Measurements from ENCODE around the gene PDE6A. TPM values are rescaled to one million over a fixed set of nuclear protein-coding genes. Genes with fewer than 3 reads are reported as not detected.

Gene PDE6A
- total RNA-seq, 4 donors from 2014 or later, result 0.04 to 3.8 (median 2.2) TPM

DNA sequence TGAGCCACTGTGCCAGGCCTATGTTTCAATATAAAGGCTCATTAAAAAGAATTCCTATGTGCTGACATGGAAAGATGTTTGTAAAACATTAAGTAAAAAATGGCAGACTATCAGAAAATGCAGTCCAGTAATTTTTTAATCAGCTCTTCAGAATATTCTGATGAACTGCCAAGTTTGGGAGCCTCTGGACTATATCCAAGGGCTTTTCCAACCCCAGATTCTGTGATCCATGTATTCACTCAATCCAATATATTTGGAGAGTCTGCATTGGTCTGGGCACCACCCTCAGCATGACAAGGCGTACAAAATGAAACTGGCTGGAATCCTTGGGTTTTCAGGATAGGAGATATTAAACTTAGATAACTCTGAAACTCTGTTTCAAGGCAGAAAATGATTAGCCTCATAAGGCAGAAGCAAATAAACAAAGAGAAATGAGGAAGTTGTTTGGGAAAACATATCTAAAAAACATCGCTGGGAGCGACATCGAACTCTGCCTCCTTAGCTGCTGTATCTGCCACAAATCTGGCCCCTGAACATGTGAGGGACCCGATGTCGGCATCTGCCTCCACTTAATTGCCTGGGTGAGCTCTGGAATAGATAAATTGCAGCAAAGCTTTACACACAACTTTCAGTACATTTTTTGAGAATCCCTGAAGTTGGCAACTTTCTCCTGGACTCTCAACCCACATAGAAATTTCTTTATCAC lies 14.4 kb downstream of the PDE6A start:
- peak overlapping the region in 2 of 4 donors; percentile 14 to 29 for H3K4me3 ChIP-seq
- no peak for DNase-seq

DNA sequence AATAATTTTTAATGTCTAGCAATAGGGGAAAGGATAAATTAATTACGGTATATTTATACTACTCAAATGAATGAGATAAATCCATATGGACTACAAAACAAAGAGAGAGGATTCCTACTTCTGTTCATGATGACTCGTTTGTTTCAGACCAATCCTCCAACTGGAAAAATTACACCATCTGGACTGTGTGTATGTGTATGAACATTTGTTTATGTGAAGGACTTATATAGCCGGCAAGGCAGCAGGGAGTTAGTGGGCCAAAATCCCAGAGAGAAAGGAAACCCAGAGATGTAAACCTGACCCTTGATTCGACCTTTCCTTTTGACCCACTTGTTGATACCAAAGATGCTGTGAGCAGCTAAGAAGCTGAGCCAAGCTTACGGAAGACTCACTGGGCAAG lies 20.1 kb downstream of the PDE6A start:
- H3K9me3 ChIP-seq, result no peaks in the 10 kb centered on the region
- WGBS, 2 donors, result 74 to 81% methylated on average over 5 of the region's 5 CpGs
- no peak overlapping the region for H3K4me3 ChIP-seq
- intact Hi-C loops (cut with DNase I), result no loop called here
- no peaks in the 10 kb centered on the region for H3K36me3 ChIP-seq
- TF ChIP-seq, protein P1, sequence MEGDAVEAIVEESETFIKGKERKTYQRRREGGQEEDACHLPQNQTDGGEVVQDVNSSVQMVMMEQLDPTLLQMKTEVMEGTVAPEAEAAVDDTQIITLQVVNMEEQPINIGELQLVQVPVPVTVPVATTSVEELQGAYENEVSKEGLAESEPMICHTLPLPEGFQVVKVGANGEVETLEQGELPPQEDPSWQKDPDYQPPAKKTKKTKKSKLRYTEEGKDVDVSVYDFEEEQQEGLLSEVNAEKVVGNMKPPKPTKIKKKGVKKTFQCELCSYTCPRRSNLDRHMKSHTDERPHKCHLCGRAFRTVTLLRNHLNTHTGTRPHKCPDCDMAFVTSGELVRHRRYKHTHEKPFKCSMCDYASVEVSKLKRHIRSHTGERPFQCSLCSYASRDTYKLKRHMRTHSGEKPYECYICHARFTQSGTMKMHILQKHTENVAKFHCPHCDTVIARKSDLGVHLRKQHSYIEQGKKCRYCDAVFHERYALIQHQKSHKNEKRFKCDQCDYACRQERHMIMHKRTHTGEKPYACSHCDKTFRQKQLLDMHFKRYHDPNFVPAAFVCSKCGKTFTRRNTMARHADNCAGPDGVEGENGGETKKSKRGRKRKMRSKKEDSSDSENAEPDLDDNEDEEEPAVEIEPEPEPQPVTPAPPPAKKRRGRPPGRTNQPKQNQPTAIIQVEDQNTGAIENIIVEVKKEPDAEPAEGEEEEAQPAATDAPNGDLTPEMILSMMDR (IDR thresholded peaks at IDR 0.05), result no peak
- TF ChIP-seq POLR2A (IDR thresholded peaks at IDR 0.05), result no peak
- DNase-seq, result no peak
- H3K4me1 ChIP-seq, result peaks cover 0 to 20% (median 0%) of the 10 kb centered on the region in 3 donors
- no peak overlapping the region for H3K27ac ChIP-seq
- no peaks in the 10 kb centered on the region for H3K27me3 ChIP-seq

More for the DNA sequence above, 14.4 kb downstream of the PDE6A start:
- Histone ChIP-seq H3K27ac (no peak overlapping the region), H3K36me3 (no peaks in the 10 kb centered on the region), H3K9me3 (no peaks in the 10 kb centered on the region), H3K4me1 (peaks cover 0 to 15% (median 0%) of the 10 kb centered on the region in 3 donors), H3K27me3 (peaks cover 0 to 6% (median 0%) of the 10 kb centered on the region in 4 donors)
- TF ChIP-seq POLR2A (IDR thresholded peaks at IDR 0.05), result no peak
- TF ChIP-seq, protein P1 (IDR thresholded peaks at IDR 0.05), result no peak
- 63 to 77% methylated on average over 6 of the region's 6 CpGs for WGBS, 2 donors
- intact Hi-C loops (cut with DNase I), result no loop called here

DNA sequence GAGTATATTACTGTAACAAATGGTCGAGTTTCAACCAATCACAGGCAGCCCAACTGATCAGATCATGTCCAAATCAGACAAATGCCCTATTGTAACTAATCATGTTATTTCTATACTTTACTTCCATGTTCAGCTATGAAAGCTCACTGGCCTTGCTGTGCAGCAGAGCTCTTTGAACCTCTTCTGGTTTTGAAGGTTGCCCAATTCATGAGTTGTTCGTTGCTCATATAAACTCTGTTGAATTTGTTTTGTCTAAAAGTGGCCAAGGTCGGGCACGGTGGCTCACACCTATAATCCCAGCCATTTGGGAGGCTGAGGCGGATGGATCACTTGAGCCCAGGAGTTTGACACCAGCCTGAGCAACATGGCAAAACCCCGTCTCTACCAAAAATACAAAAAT lies 21.6 kb downstream of the PDE6A start:
- H3K36me3 ChIP-seq, result no peaks in the 10 kb centered on the region
- TF ChIP-seq, protein P1 (IDR thresholded peaks at IDR 0.05), result no peak
- TF ChIP-seq POLR2A (IDR thresholded peaks at IDR 0.05), result no peak
- no peaks in the 10 kb centered on the region for H3K9me3 ChIP-seq
- intact Hi-C loops (cut with DNase I), result no loop called here
- H3K4me1 ChIP-seq, result peaks cover 0 to 20% (median 0%) of the 10 kb centered on the region in 3 donors
- no peak for DNase-seq
- H3K27me3 ChIP-seq, result no peaks in the 10 kb centered on the region
- 53 to 80% methylated on average over 5 to 6 of the region's 6 CpGs for WGBS, 2 donors
- peak overlapping the region in 3 of 4 donors; percentile 23 to 62 (median 41) for H3K27ac ChIP-seq
- no peak overlapping the region for H3K4me3 ChIP-seq

DNA sequence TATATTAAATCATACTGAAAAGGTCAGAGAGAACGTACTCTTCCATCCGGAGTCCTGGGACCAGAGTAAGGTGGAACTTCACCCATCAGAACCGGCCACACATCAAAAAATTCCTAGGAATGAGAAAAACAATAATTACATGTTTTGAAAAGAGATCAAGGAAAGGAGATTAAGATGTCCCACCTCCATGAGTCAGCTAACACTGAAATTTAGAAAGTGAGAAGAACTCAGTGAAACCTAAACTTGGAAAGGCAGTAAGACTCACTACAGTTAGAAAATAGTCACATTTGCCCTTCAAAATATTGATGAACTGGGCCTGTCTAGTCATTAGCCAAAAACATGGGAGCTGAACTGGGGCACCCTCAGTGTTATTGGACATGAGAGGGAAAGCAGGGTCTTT lies 23.0 kb downstream of the PDE6A start:
- no peak overlapping the region for H3K4me3 ChIP-seq
- H3K27ac ChIP-seq, result peak overlapping the region in 1 of 4 donors; percentile 7
- no peaks in the 10 kb centered on the region for H3K9me3 ChIP-seq
- 89 to 93% methylated on average over 3 of the region's 3 CpGs for WGBS, 2 donors
- TF ChIP-seq, protein P1 (IDR thresholded peaks at IDR 0.05), result no peak
- TF ChIP-seq POLR2A (IDR thresholded peaks at IDR 0.05), result no peak
- no peaks in the 10 kb centered on the region for H3K27me3 ChIP-seq
- intact Hi-C loops (cut with DNase I), result no loop called here
- H3K36me3 ChIP-seq, result no peaks in the 10 kb centered on the region
- no peak for DNase-seq
- H3K4me1 ChIP-seq, result peaks cover 0 to 29% (median 0%) of the 10 kb centered on the region in 3 donors

DNA sequence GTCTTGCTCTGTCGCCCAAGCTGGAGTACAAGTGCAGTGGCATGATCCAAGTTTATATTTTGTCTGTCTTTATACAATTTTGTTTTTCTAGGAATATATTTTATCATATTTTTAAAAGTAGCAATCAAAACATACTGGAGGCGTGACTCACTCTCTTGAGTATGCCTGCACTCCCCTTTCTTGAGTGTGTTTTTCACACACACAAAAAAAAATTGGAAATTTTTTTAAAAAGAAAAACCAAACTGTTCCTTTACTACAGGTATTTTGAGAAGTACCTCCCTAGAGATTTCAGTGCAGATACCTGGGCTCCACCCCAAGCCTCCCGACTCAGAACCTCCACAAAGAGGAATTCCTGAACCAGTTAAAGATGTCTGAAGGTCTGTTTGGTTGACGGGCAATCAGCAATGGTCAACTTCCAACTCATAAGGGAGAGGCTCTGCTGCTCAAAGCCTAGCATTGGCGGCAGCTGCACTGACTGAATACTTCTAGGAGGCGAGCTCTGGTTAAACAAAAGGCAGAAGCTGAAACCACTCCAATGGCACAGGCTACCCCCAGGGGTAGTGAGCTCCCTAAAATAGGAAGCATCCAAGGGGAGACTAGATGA lies 27.4 kb downstream of the PDE6A start:
- no peak overlapping the region for H3K4me3 ChIP-seq
- no peak for DNase-seq
- intact Hi-C loops (cut with DNase I), result no loop called here
- no peaks in the 10 kb centered on the region for H3K9me3 ChIP-seq
- no peaks in the 10 kb centered on the region for H3K27me3 ChIP-seq
- H3K4me1 ChIP-seq, result peaks cover 6 to 58% (median 9%) of the 10 kb centered on the region in 3 donors
- no peak overlapping the region for H3K27ac ChIP-seq
- TF ChIP-seq POLR2A (IDR thresholded peaks at IDR 0.05), result no peak
- TF ChIP-seq, protein P1 (IDR thresholded peaks at IDR 0.05), result no peak
- no peaks in the 10 kb centered on the region for H3K36me3 ChIP-seq
- WGBS, 2 donors, result 78% methylated on average over 5 of the region's 6 CpGs
